ENCODE data around the gene CHRM4.
"Not testable (repeated sequence)": the region's sequence is repeated elsewhere in the genome, so short reads cannot be mapped to it uniquely, and the experiment has no call there.

Gene CHRM4

GRCh38 chr11:46381819-46382645, 9.5 kb downstream of the CHRM4 start:
- no peak for DNase-seq (ENCODE audit: low spot score)

GRCh38 chr11:46381048-46381818, 10.3 kb downstream of the CHRM4 start, which contains the start of gene MDK:
MDK (plus strand) TSS chr11:46381669; CDS start chr11:46382058, 389 bp downstream.
- no peak for DNase-seq (ENCODE audit: low spot score)

DNA sequence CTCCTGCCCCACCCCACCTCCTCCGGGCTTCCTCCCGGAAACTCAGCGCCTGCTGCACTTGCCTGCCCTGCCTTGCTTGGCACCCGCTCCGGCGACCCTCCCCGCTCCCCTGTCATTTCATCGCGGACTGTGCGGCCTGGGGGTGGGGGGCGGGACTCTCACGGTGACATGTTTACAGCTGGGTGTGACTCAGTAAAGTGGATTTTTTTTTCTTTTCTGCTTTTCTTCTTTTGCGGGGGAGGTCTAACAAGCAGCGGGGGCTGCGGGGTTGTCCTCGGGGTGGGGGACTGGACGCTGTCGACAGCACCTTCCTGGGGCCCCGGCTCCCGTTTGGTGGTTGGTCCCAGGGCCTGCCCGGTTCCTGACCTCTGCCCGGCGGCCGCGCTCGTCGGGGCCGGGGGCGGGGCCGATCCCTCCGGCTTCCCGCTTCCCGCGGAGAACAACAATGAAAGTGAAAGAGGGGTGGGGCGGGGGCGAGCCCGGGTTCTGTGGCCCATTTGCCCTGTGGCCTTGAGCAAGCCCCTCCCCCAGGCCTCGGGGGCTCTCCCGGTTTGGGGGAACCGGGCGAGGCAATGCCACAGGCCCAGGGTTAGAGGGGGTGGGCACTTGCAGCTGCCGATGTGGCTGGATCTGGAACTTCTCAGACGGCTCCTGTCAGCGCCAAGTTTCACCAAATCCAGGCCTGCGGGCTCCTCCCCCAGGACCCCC, 11.1 kb downstream of the CHRM4 start:
- DNase-seq (ENCODE audit: low spot score): no peak

DNA sequence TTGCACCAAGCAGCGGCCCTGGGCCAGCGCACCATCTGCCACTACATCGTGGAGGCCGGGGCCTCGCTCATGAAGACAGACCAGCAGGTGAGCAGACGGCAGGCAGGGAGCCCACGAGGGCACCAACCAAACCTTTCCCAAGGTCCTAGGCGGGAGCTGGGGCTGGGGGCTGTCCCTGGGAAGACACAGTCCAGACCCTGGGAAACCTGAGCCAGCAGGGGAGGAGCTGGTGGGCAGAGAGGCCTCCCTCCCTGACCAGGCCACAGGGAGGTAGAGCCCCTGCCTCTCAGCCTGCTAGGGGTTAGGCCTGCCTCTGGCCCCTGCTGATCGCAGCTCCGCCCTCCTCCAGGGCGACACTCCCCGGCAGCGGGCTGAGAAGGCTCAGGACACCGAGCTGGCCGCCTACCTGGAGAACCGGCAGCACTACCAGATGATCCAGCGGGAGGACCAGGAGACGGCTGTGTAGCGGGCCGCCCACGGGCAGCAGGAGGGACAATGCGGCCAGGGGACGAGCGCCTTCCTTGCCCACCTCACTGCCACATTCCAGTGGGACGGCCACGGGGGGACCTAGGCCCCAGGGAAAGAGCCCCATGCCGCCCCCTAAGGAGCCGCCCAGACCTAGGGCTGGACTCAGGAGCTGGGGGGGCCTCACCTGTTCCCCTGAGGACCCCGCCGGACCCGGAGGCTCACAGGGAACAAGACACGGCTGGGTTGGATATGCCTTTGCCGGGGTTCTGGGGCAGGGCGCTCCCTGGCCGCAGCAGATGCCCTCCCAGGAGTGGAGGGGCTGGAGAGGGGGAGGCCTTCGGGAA, 11.9 kb downstream of the CHRM4 start:
- not testable (repeated sequence) for DNase-seq (ENCODE audit: low spot score)

DNA sequence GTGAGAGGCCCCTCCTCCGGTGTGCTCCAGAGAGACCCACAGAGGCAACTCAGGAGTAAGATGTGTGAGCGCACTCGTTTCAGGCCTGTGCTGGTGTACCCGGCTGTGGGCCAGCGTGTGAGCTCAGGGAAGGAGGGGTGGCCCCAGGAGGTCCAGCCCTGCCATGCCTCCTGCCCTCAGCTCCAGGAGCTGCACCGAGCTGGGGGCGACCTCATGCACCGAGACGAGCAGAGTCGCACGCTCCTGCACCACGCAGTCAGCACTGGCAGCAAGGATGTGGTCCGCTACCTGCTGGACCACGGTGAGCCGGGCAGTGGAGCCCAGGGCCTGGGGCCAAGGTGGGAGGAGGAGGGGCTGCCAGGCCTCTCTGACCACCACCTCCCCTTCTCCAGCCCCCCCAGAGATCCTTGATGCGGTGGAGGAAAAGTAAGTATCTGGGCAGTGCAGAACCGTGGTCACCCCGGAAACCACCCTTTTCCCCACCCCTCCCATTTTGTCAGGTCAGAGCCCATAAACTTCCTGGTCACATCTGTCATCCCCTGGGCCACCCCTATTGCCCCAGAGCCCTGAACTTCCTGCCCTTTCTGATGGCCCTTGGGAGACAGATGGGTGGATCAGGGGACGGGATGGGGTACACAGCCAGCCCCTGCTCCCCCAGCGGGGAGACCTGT, 12.6 kb downstream of the CHRM4 start:
- DNase-seq (ENCODE audit: low spot score): no peak

- no peak for DNase-seq (ENCODE audit: low spot score)
These were observed 13.3 kb downstream of the CHRM4 start for GRCh38 chr11:46378296-46378695.

DNA sequence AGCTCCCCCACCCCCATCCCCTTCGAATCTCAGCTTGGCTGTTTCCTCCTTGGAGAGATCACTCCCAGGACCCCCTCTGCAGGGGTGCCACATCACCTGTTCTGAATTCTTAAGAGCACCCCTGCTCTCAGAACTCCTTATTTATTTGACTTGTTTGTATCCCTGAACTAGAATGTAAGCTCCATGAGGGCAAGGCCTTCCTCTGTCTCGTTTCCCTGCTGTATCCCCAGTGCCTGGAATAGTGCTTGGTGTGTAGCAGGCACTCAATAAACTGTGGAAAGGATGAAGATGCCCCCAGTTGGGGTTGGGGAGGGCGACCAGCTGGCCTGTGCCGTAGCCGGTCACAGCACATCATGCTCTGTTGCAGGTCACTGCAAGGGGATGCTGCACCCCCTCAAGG, 13.7 kb downstream of the CHRM4 start:
- DNase-seq (ENCODE audit: low spot score): no peak

- no peak for DNase-seq (ENCODE audit: low spot score)
These were observed 14.3 kb downstream of the CHRM4 start for GRCh38 chr11:46377290-46377689.

DNA sequence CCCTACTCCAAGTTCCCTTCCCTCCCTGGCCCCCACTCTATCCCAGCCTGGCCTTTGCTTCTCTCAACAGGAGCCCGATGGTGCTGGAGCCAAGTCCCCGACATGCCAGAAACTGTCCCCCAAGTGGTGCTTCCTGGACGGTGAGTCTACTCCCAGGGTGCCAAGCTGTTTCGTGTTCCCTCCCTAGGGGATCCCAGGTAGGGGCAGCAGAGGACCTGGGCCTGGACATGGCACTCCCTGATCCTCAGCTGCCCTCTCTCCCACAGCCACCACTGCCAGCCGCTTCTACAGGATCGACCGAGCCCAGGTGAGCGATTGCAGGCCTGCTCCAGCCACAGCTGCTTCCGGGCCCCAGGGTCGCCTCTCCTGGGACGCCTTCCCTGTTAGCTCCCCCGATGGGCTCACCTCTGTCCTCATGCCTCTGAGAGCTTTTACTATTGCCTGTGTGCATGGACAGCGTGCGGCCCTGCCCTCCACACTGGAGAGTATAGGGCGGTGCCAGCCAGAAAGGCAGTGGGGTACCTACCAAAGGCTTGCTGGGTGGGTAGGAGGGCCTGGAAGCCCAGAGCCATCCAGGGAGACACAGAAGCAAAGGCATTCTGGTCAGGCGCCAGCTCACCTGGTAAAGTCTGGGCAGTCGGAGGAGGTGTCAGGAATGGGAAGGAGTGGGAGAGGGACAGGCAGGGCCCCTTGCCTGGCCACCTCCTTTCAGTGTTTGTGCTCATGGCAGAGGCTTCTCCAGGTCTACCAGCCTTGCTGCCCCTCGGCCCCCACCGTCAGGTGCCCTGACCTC, 15.1 kb downstream of the CHRM4 start:
- no peak for DNase-seq (ENCODE audit: low spot score)

DNA sequence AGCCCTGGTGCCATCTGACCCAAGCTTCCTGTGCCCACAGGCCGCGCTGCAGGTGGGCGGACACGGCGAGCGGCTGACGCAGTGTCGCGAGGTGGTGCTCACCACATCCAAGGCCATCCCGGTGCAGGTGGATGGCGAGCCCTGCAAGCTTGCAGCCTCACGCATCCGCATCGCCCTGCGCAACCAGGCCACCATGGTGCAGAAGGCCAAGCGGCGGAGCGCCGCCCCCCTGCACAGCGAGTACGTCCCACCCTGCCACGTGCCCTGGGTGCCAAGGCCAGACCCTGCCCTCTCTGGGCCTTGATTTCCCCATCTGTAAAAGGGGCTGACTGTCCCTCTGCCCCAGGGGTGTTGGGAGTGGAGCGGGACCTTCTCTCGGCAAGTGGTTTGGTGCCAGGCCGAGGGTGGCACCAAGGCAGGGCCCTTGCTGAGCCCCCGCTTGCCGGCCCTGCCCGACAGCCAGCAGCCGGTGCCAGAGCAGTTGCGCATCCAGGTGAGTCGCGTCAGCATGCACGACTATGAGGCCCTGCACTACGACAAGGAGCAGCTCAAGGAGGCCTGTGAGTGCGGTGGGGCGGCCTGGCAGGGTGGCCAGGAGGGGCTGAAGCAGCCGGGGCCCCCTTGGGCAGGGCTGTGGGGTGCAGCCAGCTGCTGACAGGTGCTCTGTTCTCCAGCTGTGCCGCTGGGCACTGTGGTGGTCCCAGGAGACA, 16.0 kb downstream of the CHRM4 start:
- no peak for DNase-seq (ENCODE audit: low spot score)

- DNase-seq (ENCODE audit: low spot score): no peak
These were observed 16.8 kb downstream of the CHRM4 start for GRCh38 chr11:46374815-46375214.

DNA sequence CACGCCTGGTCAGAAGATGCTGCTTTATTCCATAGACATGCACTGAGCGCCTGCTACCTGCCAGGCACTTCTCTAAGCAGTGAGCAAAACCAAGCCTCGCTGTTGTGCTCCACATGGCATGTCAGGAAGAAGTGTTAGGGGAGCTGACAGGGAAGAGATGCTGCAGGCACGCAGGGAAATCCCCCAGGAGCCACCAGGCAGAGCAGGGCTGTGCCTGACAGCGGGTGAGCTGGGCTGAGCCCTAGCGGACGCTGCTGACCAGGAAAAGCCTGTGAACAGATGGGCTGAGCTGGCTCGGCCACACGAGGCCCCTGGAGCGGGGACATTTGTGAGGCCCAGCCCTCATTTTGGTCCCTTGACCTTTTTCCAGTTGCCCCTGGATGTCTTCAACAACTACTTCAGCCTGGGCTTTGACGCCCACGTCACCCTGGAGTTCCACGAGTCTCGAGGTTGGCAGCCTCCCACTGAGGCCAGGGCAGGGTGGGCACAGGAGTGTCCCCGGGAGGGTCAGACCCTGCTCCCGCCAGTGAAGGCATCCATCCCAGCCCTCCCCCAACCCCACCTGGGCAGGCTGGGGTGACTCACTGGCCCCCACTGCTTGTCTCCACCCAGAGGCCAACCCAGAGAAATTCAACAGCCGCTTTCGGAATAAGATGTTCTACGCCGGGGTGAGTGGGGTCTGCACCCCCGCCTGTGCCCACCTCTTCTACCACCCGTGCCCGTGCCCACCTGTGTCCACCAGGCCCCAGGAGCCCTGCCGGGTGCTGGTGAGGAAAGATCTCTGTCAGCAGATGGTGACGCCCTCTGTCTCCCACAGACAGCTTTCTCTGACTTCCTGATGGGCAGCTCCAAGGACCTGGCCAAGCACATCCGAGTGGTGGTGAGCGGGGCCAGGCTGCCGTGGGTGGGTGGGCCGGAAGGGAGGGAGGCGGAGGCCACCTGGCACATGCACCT, 17.5 kb downstream of the CHRM4 start:
- DNase-seq (ENCODE audit: low spot score): no peak

GRCh38 chr11:46372501-46372900, 19.1 kb downstream of the CHRM4 start:
- not testable (repeated sequence) for DNase-seq (ENCODE audit: low spot score)

DNA sequence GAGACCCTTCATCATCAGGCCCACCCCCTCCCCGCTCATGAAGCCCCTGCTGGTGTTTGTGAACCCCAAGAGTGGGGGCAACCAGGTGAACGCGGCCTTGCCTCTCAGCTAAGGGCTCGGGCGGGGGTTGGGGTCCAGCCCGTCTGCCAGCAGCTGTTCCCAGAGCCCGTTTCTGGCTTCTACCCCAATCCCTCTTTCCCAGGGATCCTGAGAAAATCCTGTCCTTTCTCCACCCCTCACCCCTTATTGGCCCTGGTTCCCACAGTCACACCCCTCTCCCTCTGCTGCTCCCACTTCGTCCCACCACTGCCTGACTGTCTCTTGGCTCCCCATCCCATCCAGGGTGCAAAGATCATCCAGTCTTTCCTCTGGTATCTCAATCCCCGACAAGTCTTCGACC, 19.5 kb downstream of the CHRM4 start:
- no peak for DNase-seq (ENCODE audit: low spot score)

DNA sequence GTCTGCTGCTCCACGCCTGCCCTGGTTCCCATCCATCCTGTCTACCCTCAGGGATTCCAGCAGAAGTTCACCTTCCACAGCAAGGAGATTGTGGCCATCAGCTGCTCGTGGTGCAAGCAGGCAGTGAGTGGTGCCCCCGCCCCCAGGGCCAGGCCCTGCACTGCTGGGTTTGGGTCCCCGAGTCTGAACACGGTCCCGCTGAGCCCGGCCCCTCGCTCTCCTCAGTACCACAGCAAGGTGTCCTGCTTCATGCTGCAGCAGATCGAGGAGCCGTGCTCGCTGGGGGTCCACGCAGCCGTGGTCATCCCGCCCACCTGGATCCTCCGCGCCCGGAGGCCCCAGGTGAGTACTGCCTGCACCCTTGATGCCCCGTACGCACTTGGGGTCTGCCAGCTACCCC, 20.3 kb downstream of the CHRM4 start:
- not testable (repeated sequence) for DNase-seq (ENCODE audit: low spot score)

DNA sequence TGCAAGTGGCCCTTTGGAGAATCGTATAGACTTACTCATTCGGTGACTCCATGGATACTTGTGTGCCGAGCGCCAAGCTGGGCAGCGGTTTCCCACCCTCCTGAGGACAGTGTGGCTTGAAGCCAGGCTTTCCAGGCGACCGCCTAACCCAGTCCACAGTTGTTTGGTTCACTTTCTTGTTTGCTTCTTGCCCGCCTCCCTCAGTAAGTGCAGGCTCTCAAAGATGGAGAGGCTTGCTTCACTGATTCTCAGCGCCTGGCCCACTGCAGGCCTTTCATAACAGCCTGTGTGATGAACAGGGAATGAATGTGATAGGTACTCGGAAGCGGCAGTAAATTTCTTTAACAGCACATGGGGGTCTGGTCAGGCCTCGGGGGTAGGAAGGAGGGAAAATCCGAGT, 21.3 kb downstream of the CHRM4 start:
- DNase-seq (ENCODE audit: low spot score): no peak

DNA sequence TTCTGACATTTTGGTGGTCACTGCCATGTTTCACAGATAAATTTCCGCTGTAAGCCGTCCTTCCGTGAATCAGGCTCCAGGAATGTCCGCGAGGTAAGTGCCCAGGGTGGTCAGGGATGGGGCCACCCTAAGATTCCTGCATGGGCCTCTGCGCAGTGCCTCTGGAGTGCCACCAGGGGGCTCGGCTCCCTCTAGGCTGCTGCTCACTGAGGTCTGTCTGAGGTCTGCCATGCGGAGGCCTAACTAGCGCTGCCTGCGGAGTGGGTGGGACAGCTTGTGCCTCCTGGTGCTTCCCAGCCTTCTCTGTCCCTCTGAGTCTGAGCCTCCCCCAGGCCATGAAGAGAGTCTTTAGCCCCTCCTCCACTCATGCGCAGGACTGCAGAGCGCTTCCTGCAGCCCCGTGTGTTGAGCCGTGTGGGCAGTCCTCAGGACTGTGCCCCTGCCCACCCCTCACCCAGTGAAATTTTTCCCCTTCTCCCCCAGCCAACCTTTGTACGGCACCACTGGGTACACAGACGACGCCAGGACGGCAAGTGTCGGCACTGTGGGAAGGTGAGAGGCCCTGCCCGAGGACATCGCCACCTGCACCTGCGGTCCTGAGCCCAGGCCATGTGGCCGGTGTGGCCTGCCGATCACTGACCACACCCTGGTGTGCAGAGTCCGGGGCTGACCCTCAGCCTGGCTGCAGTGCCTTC, 22.0 kb downstream of the CHRM4 start:
- peak; percentile 56 for DNase-seq (ENCODE audit: low spot score)

DNA sequence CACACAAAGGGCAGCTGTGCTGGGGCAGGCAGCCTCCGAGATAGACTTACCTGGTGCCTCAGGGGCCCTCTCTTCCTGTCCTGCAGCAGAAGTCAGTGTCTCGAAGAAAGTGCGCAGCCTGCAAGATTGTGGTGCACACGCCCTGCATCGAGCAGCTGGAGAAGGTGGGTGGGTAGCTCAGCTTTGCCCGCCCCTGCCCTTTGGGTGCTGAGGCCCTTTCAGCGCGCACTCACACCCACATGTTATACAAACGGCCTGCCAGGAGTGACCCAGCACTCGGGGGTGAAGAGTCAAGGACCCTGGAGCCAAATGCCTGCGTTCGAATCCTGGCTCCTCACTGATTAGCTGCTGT, 23.7 kb downstream of the CHRM4 start:
- no peak for DNase-seq (ENCODE audit: low spot score)

All from hematopoietic multipotent progenitor cell treated with erythropoietin and hydrocortisone succinate and interleukin-3 and kit ligand, for 17 days (in vitro differentiated cells).